Dedifferentiated amniotic fluid mesenchymal stem cell (primary cell): ENCODE results near the gene FOXD4L1.
"Not testable (repeated sequence)": the region's sequence is repeated elsewhere in the genome, so short reads cannot be mapped to it uniquely, and the experiment has no call there.

ENCODE experiments used
- DNase-seq: peaks from one replicate; pipeline ENCODE4 v3.0.0-alpha.2; 2016; ENCODE audit errors: extremely low spot score

Gene FOXD4L1

GRCh38 chr2:113498365-113498764, at the start of gene FOXD4L1:
Gene FOXD4L1, plus strand, starts transcription at chr2:113498665. Its CDS starts 592 bp downstream, at chr2:113499257.
- not testable (repeated sequence) for DNase-seq

DNA sequence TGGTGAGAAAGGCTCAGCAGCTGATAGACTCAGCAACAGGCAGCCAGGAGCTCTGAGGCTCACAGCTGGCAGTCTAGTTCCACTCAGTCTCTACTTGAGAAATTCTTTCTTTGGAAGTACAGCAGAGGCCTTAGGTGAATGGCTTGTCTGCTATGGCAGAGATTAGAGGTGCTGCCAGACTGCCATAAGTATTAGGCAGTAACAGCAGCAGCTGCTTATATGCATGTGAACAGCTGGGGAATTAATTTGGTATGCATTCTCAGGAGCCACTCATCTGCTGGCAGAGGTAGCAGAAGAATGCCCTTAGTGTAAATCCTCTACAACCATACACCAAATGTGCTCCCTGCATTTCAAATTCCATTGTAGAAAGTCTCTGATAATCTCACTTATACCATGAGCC, 32.7 kb upstream of the FOXD4L1 start:
- not testable (repeated sequence) for DNase-seq

- not testable (repeated sequence) for DNase-seq
Observed at GRCh38 chr2:113476688-113477368, 21.6 kb upstream of the FOXD4L1 start.

DNA sequence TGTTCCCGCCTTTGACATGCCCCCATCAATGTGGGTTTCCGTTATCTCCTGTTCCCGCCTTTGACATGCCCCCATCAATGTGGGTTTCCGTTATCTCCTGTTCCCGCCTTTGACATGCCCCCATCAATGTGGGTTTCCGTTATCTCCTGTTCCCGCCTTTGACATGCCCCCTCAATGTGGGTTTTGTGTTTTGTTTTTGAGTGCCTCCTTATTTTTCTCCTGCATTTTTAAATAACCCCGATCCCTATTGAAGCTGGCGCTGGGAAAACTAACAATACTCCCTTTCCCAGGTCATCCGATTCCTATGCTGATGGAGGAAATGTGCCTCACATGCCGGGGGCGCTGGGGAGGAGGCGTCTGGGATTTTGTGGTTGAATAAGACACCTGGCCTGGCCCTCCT, 1.9 kb upstream of the FOXD4L1 start:
- not testable (repeated sequence) for DNase-seq

DNA sequence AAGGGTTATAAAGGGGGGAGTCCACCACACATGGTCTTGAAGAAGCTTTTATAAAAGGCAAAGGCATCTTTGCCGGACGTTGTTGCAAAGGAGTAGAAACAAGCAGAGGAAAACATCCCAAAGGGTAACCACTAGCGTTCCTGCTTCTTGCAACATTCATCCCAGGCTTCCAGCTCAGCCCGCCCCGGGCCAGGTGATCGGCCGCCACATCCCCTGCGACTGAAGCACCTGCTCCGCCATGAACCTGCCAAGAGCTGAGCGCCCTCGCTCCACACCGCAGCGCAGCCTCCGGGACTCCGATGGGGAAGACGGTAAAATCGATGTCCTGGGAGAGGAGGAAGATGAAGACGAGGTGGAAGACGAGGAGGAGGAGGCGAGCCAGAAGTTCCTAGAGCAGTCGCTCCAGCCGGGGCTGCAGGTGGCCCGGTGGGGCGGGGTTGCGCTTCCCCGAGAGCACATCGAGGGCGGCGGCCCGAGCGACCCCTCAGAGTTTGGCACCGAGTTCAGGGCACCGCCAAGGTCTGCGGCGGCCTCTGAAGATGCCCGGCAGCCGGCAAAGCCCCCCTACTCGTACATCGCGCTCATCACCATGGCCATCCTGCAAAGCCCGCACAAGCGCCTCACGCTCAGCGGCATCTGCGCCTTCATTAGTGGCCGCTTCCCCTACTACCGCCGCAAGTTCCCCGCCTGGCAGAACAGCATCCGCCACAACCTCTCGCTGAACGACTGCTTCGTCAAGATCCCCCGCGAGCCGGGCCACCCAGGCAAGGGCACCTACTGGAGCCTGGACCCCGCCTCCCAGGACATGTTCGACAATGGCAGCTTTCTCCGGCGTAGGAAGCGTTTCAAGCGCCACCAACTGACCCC, 787 bp downstream of the FOXD4L1 start:
- not testable (repeated sequence) for DNase-seq

GRCh38 chr2:113499886-113500722, 1.6 kb downstream of the FOXD4L1 start:
- not testable (repeated sequence) for DNase-seq

DNA sequence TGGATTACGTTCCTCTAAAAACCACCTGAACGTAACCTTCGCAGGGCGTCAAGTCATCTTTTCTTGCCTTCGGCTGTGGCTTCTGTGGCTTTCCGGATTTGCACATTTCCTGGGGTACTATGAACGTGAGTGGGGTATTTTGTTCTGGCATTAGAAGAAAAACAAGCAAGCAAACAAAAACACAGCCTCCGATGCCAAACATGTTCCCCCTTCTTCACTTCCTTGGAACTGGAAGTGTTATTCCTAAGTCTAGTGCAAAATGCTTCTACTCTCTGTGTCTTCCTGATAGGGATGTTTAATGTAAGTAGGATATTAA, 2.2 kb downstream of the FOXD4L1 start:
- not testable (repeated sequence) for DNase-seq

DNA sequence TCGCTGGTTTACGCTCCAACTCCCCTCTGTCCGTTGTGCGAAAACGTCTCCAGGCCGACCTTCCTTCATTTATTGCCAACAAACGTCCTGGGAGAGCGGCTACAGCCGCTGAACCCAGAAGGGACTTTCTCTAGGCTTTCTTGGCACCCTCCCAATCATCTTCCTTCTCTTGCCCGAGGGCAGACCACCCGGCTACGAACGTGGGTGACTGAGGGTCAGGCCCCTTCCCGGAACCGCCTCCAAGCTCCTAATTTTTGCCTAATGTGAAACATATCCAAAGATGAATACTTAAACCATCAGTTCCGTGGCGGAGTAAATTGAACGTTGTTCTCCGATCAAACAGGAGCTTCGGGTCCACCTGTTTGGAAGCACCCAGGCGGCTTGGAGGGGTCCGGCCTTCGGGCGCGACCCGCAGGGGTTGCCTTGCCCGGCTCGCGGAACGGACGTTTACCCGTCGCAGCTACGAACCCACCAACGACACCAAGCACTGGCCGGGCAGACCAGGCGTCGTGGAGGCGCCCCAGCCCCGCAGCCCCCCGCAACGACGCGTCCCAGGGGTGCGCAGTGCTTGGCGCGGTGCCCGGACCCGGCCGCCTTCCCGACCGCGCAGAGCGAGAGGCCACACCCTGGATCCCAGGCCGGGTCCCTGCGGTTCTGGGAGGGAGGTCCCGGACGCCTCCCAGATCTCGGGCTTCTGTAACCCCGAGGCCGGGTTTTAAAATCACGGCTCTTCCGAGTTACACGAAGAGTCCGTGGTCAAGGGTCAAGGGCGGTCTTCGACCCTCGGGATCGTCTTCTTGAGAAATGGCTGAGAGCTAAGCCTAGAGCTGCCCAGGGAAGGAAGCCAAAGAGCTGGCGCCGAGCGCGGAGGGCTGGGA, 4.0 kb downstream of the FOXD4L1 start:
- not testable (repeated sequence) for DNase-seq

- DNase-seq = not testable (repeated sequence)
Observed at GRCh38 chr2:113503094-113504042, 4.9 kb downstream of the FOXD4L1 start.

DNA sequence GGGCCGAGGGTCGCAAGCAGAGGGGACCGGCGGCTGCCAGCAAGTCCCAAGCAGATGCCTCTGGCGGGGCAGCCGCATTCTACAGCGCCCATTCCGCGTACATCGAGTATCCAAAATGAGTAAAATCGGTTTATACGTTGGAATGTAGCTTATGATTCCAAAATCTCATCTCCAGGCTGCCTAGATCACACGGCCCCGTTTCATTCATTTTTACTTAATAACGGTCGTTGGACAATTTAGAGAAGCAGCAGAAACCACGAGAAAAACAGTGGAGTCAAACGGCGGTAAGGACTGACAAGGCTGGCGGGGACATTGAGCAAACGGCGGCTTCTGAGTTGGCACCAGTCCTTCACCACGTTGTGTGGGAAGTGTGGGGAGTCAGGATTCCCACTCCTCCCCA, 5.6 kb downstream of the FOXD4L1 start:
- not testable (repeated sequence) for DNase-seq

- not testable (repeated sequence) for DNase-seq
Observed at GRCh38 chr2:113507394-113508140, 9.1 kb downstream of the FOXD4L1 start.

DNA sequence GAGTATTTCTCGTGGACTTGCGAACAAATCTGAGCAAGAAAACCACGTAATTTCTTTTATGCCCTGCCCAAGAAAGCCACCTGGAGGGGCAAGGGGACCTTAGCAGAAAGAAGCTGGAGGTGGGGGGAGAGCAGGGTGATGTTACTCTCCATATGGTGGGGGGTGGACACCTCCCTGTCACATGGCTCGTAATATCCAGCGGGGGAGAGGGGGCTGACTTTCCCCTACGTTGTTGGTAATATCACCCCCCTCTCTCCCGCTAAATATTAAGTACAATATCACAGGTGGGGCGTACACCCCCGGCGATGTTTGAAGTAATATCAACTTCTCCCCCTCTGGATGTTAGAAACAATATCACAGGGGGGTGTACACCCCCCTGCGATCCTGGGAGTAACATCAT, 9.7 kb downstream of the FOXD4L1 start:
- DNase-seq = not testable (repeated sequence)

GRCh38 chr2:113510913-113511312, 12.4 kb downstream of the FOXD4L1 start:
- not testable (repeated sequence) for DNase-seq

GRCh38 chr2:113511859-113512258, 13.4 kb downstream of the FOXD4L1 start:
- not testable (repeated sequence) for DNase-seq

DNA sequence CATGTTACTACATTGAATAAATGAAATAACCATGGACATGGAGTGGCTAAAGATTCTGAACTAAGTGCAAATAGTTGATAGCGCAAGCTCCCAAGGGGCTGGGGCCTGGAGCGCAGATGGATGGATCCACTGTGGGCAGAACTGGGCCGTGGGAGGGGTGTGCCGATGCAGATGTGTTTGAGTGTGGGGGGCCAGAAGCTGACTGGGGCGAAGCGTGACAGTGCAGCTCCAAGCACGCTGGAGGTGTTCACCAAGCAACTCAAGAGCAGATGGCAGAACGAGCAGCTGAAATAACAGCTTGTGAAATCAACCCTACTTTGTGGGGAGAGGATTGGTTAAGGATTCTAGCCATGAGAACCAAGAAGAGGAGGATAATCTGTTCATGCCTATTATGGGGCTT, 17.0 kb downstream of the FOXD4L1 start:
- not testable (repeated sequence) for DNase-seq

- not testable (repeated sequence) for DNase-seq
Observed at GRCh38 chr2:113515995-113516394, 17.5 kb downstream of the FOXD4L1 start.

DNA sequence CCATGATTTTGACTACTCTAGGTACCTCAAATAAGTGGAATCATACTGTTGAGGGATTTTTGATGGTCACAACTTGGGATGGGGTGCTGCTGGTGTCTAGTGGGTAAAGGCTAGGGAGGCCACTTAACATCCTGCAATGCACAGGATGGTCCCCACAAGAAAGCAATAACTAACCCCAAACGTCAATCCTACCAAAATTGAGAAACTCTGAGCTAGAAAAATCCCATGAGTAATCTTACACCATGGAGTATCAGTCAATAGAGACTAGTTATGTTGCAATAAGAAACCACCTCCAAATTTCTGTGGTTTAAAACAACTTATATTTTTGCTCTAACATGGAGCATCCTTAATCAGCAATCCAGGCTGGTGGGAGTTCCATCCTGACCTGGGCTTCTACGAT, 18.6 kb downstream of the FOXD4L1 start:
- not testable (repeated sequence) for DNase-seq

- DNase-seq = not testable (repeated sequence)
Observed at GRCh38 chr2:113520837-113521236, 22.4 kb downstream of the FOXD4L1 start.

- DNase-seq = not testable (repeated sequence)
Observed at GRCh38 chr2:113521492-113521891, 23.0 kb downstream of the FOXD4L1 start.
